CD4-positive, alpha-beta T cell (primary cell): ENCODE data around the gene PRKCH. TPM values are rescaled to one million over a fixed set of nuclear protein-coding genes. Genes with fewer than 3 reads are reported as not detected.

ENCODE experiments used
- ATAC-seq: fragments of 200-7000 bp; cut with Tn5 transposase; one replicate; pipeline ENCODE4 v1.10.0; 2022; ENCODE audit warnings: mild to moderate bottlenecking; ENCODE audit not compliant: poor library complexity
- CTCF ChIA-PET: fragments of 350-600 bp; sonication (Branson Sonifier 250); formaldehyde crosslinking; loops from one replicate; lab custom pipeline; 2021; ENCODE audit warnings: antibody characterized with exemption, inconsistent platforms; lab: Charles Lee
- POLR2A ChIA-PET: fragments of 350-600 bp; sonication (Branson Sonifier 250); formaldehyde crosslinking; loops from one replicate; lab custom pipeline; 2021; ENCODE audit warnings: antibody characterized with exemption, inconsistent platforms; lab: Charles Lee
- DNase-seq, 14 experiments: peaks; one replicate each; pipeline ENCODE4 v3.0.0-alpha.2; 2013 to 2020; ENCODE audit warnings: mixed read lengths in 2 of 14
- H3K27ac ChIP-seq, 2 donors: one replicate each; pipeline versions ENCODE4 v1.5.1 to v1.7.0; 2013; ENCODE audit warnings: low read length in 2 of 2, low read depth in 1 of 2, mild to moderate bottlenecking in 1 of 2
- H3K27me3 ChIP-seq, 2 experiments: 1 replicate in 1 of 2; 2 replicates in 1 of 2; pipeline versions ENCODE4 v1.6.1 to v1.7.0; 2013; ENCODE audit warnings: low read length in 2 of 2, control low read depth in 1 of 2, mild to moderate bottlenecking in 1 of 2, moderate library complexity in 1 of 2; ENCODE audit not compliant: insufficient read depth in 2 of 2, control insufficient read depth in 1 of 2
- H3K36me3 ChIP-seq: one replicate; pipeline ENCODE4 v1.6.1; 2013; ENCODE audit warnings: low read length, control low read depth; ENCODE audit not compliant: insufficient read depth
- H3K4me1 ChIP-seq: one replicate; pipeline ENCODE4 v1.6.1; 2013; ENCODE audit warnings: low read length, control low read depth; ENCODE audit not compliant: insufficient read depth
- H3K4me3 ChIP-seq: one replicate; pipeline ENCODE4 v1.5.1; 2013; ENCODE audit warnings: mild to moderate bottlenecking, low read length, moderate library complexity
- H3K9me3 ChIP-seq, 2 experiments: 1 replicate in 1 of 2; 2 replicates in 1 of 2; pipeline versions ENCODE4 v1.6.1 to v1.7.0; 2013; ENCODE audit warnings: low read length in 2 of 2, mild to moderate bottlenecking in 2 of 2, control low read depth in 1 of 2, moderate library complexity in 1 of 2; ENCODE audit not compliant: control insufficient read depth in 1 of 2, insufficient read depth in 1 of 2
- H3K27ac Mint-ChIP-seq: one replicate; pipeline ENCODE4 v1.8.0; 2020; ENCODE audit warnings: mixed read lengths
- H3K27me3 Mint-ChIP-seq: one replicate; pipeline ENCODE4 v1.8.0; 2021; ENCODE audit warnings: mixed read lengths
- H3K36me3 Mint-ChIP-seq: one replicate; pipeline ENCODE4 v1.8.0; 2021; ENCODE audit warnings: low read depth, mixed read lengths
- H3K4me1 Mint-ChIP-seq: one replicate; pipeline ENCODE4 v1.8.0; 2021; ENCODE audit warnings: low read depth, mixed read lengths
- H3K4me3 Mint-ChIP-seq: one replicate; pipeline ENCODE4 v1.8.0; 2020; ENCODE audit warnings: mild to moderate bottlenecking, mixed read lengths
- H3K9me3 Mint-ChIP-seq: one replicate; pipeline ENCODE4 v1.8.0; 2020; ENCODE audit warnings: mixed read lengths
- intact Hi-C, 2 experiments: fragments of 100-400 bp; cut with DNase I in 1 of 2; cut with micrococcal nuclease in 1 of 2; formaldehyde crosslinking; loops; one replicate each; pipeline versions ENCODE4 v1.15.1 to v1.9.0; 2023 to 2025; cut with DNase I, micrococcal nuclease
- total RNA-seq, 174 experiments: library from RNA in 2 of 174; stranded (reverse) in 2 of 174; gene quantifications; one replicate each; pipeline ENCODE4 v1.2.3 and lab custom pipeline; 2021 to 2026
- TF ChIP-seq, protein P1 (sequence below): fragments of 200-600 bp; IDR thresholded peaks from one replicate; pipeline ENCODE4 v1.8.0; 2022; ENCODE audit warnings: antibody characterized with exemption, mild to moderate bottlenecking

Gene PRKCH
- total RNA-seq, 2 experiments from 2014 or later: 378 to 385 TPM

DNA sequence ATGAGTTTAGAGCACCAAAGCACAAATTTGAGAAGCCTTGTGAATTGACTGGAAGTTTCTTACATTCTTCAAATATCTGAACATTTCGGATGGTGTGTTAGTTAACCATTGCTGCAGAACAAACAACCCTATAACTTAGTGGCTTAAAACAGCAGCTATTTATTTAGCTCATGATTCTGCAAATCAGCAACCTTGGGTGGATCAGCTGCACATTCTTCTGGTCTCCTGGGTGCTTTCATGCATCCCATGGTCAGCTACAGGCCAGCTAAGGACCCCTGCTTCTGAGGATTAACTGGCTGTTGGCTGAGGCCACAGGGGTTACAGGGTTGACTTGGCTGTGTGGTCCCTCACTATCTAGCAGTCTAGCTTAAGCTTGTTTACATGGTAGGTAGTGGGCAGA is 260.0 kb downstream of the PRKCH start:
- ATAC-seq (no peak), DNase-seq (no peak)
- no peaks in the 10 kb centered on the region for H3K4me1 ChIP-seq
- TF ChIP-seq, protein P1, sequence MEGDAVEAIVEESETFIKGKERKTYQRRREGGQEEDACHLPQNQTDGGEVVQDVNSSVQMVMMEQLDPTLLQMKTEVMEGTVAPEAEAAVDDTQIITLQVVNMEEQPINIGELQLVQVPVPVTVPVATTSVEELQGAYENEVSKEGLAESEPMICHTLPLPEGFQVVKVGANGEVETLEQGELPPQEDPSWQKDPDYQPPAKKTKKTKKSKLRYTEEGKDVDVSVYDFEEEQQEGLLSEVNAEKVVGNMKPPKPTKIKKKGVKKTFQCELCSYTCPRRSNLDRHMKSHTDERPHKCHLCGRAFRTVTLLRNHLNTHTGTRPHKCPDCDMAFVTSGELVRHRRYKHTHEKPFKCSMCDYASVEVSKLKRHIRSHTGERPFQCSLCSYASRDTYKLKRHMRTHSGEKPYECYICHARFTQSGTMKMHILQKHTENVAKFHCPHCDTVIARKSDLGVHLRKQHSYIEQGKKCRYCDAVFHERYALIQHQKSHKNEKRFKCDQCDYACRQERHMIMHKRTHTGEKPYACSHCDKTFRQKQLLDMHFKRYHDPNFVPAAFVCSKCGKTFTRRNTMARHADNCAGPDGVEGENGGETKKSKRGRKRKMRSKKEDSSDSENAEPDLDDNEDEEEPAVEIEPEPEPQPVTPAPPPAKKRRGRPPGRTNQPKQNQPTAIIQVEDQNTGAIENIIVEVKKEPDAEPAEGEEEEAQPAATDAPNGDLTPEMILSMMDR: no peak
- H3K27me3 Mint-ChIP-seq: no peaks in the 10 kb centered on the region
- no peak overlapping the region for H3K4me3 Mint-ChIP-seq
- peaks cover 45% of the 10 kb centered on the region for H3K4me1 Mint-ChIP-seq
- no peaks in the 10 kb centered on the region for H3K27me3 ChIP-seq
- H3K9me3 Mint-ChIP-seq: no peaks in the 10 kb centered on the region
- H3K36me3 Mint-ChIP-seq: no peaks in the 10 kb centered on the region
- H3K9me3 ChIP-seq: no peaks in the 10 kb centered on the region
- no peak overlapping the region for H3K27ac Mint-ChIP-seq
- H3K27ac ChIP-seq: no peak overlapping the region
- ChIA-PET CTCF (no interaction called here), POLR2A (interaction anchor here (1.0 kb wide), 1 partner anchor 114 kb away, joined by 3 read pairs; the partner anchor contains the start of gene HIF1A)
- H3K4me3 ChIP-seq: no peak overlapping the region
- intact Hi-C loops: no loop called here
- no peaks in the 10 kb centered on the region for H3K36me3 ChIP-seq

DNA sequence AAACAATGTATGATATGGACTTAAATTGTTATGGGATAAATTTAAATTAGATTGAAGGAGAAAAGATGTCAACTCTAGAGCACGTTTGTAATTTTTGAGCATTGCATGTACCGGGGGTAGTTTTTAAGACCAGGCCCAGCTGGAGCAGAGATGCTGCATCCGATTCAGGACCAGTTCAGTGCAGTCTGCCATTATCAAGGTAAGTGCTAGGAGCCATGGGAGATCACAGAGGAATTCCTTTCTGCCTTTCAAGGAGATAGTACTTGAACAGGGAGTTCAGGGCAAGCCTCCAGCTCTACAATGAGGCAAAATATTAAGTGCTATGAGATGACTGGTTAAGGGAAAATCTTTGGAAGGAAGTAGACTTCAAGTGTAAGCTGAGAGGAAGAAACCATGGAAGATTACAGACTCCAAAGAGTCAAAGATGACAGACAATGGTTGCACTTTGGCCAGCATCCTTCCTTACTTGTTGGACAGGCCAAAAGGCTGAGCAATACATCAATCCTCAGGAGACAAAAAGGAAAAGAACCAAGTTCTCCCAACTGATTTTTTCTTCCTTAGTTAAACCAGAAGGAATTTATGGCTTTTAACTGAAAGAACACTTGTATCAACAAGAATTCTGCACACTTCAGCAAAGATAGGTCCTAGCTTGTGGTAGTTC is 260.7 kb downstream of the PRKCH start:
- no peak for DNase-seq
- H3K27me3 ChIP-seq: no peaks in the 10 kb centered on the region
- POLR2A ChIA-PET: interaction anchor here (0.6 to 1.0 kb wide), 3 partner anchors 52 to 146 kb away, joined by 3 to 4 read pairs (median 3); partner anchors contain the start of gene HIF1A
- Mint-ChIP-seq H3K4me1 (peaks cover 38% of the 10 kb centered on the region), H3K36me3 (no peaks in the 10 kb centered on the region), H3K27me3 (no peaks in the 10 kb centered on the region), H3K27ac (no peak overlapping the region), H3K9me3 (no peaks in the 10 kb centered on the region), H3K4me3 (no peak overlapping the region)
- no peak overlapping the region for H3K4me3 ChIP-seq
- TF ChIP-seq, protein P1: no peak
- CTCF ChIA-PET: no interaction called here
- ATAC-seq: no peak
- intact Hi-C loops: no loop called here
- H3K9me3 ChIP-seq: no peaks in the 10 kb centered on the region
- no peaks in the 10 kb centered on the region for H3K4me1 ChIP-seq
- H3K27ac ChIP-seq: no peak overlapping the region
- no peaks in the 10 kb centered on the region for H3K36me3 ChIP-seq

DNA sequence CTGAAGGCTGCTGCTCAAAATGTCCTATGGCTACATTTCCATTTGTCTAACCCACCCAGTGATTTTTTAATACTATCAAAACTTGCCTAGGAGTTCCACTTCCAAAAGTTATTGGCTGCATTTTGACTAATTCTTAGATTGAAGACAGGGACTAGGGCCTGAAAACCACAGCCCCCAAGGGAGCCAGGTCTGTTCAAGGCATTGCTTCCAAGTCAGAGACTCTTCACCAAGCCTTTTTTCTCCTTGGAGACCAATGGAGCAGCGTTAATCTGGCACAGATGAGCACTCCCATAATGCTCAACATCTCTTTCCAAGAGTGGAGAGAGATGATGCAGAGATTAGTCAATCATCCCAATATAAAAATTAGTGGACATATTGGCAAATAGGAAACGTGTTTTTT is 261.4 kb downstream of the PRKCH start:
- Mint-ChIP-seq H3K9me3 (no peaks in the 10 kb centered on the region), H3K27ac (no peak overlapping the region), H3K4me3 (no peak overlapping the region), H3K36me3 (no peaks in the 10 kb centered on the region), H3K4me1 (peaks cover 31% of the 10 kb centered on the region), H3K27me3 (no peaks in the 10 kb centered on the region)
- TF ChIP-seq, protein P1: no peak
- H3K9me3 ChIP-seq: no peaks in the 10 kb centered on the region
- H3K27ac ChIP-seq: no peak overlapping the region
- intact Hi-C loops: no loop called here
- H3K36me3 ChIP-seq: no peaks in the 10 kb centered on the region
- POLR2A ChIA-PET: no interaction called here
- DNase-seq (no peak), ATAC-seq (no peak)
- no peaks in the 10 kb centered on the region for H3K4me1 ChIP-seq
- H3K4me3 ChIP-seq: no peak overlapping the region
- no peaks in the 10 kb centered on the region for H3K27me3 ChIP-seq
- CTCF ChIA-PET: no interaction called here
